Activated naive CD8-positive, alpha-beta T cell treated with anti-CD3 and anti-CD28 coated beads for 36 hours (primary cell): Measurements from ENCODE around the gene KIAA1217. TPM values are rescaled to one million over a fixed set of nuclear protein-coding genes. Genes with fewer than 3 reads are reported as not detected.

Source experiments
- DNase-seq: peaks from one replicate; pipeline ENCODE4 v3.0.0; 2021
- H3K27ac Mint-ChIP-seq: one replicate; pipeline ENCODE4 v1.8.0; 2022; ENCODE audit warnings: mild to moderate bottlenecking, moderate library complexity, mixed read lengths
- H3K27me3 Mint-ChIP-seq: one replicate; pipeline ENCODE4 v1.8.0; 2022; ENCODE audit warnings: mild to moderate bottlenecking, mixed read lengths
- H3K36me3 Mint-ChIP-seq: one replicate; pipeline ENCODE4 v1.8.0; 2021; ENCODE audit warnings: mild to moderate bottlenecking, mixed read lengths
- H3K4me1 Mint-ChIP-seq: one replicate; pipeline ENCODE4 v1.8.0; 2021; ENCODE audit warnings: mixed read lengths
- H3K4me3 Mint-ChIP-seq: one replicate; pipeline ENCODE4 v1.8.0; 2022; ENCODE audit warnings: mild to moderate bottlenecking, moderate library complexity, mixed read lengths
- H3K9me3 Mint-ChIP-seq: one replicate; pipeline ENCODE4 v1.8.0; 2022; ENCODE audit warnings: mixed read lengths
- total RNA-seq, 2 experiments: library from RNA; stranded (reverse); gene quantifications; one replicate each; pipeline ENCODE4 v1.2.3, GENCODE V29; 2021

The KIAA1217 gene
- total RNA-seq, 2 experiments from 2014 or later = 1.5 to 1.6 TPM

DNA sequence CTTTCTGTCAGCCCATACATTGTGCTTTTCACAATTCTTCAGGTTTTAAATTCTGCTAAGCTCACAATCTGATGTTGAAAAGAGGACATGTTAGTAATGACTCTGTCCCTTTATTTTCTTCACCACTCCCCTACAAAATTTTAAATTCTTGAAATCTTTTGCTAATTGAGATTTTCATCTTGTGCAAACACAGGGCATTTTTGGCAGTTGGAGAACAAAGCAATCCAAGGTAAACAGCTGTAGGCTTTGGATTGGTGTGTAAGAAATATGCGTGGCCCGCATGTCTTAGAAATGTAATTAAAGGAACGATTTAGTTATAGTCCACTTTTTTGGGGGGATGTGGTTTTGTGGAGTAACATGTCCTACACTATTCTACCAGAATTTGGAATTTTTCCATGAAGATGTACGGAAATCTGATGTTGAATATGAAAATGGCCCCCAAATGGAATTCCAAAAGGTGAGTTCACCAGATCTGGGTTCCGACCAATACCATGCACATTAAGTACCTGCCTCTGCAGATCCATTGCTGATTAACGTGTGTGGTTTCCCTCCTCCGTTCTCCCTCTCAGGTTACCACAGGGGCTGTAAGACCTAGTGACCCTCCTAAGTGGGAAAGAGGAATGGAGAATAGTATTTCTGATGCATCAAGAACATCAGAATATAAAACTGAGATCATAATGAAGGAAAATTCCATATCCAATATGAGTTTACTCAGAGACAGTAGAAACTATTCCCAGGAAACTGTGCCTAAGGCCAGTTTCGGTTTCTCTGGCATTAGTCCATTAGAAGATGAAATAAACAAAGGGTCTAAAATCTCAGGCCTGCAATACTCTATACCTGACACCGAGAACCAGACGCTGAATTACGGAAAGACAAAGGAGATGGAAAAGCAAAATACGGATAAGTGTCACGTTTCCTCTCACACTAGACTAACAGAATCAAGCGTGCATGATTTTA lies 333.7 kb downstream of the KIAA1217 start:
- H3K4me3 Mint-ChIP-seq = no peak overlapping the region
- H3K27me3 Mint-ChIP-seq = no peaks in the 10 kb centered on the region
- no peaks in the 10 kb centered on the region for H3K36me3 Mint-ChIP-seq
- no peaks in the 10 kb centered on the region for H3K4me1 Mint-ChIP-seq
- no peaks in the 10 kb centered on the region for H3K9me3 Mint-ChIP-seq
- no peak for DNase-seq
- H3K27ac Mint-ChIP-seq = no peak overlapping the region

DNA sequence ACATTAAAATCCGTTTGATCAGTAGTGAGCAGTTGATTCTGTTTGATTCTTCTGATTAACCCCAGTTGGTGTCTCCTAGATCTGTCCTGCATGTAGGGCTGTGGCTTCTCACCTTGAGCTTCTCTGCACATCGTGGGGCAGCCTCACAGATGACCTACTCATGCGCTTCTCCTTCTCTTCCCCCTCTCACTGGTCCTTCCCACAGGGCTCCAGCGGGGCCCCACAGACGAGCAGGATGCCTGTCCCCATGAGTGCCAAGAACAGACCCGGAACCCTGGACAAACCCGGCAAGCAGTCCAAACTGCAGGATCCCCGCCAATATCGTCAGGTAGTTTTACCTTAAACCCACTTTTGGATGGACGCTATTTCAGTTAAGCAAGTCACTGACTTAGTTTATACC lies 335.8 kb downstream of the KIAA1217 start:
- Mint-ChIP-seq H3K9me3 (no peaks in the 10 kb centered on the region), H3K36me3 (no peaks in the 10 kb centered on the region), H3K27me3 (no peaks in the 10 kb centered on the region), H3K27ac (no peak overlapping the region), H3K4me3 (no peak overlapping the region), H3K4me1 (no peaks in the 10 kb centered on the region)
- DNase-seq = no peak

DNA sequence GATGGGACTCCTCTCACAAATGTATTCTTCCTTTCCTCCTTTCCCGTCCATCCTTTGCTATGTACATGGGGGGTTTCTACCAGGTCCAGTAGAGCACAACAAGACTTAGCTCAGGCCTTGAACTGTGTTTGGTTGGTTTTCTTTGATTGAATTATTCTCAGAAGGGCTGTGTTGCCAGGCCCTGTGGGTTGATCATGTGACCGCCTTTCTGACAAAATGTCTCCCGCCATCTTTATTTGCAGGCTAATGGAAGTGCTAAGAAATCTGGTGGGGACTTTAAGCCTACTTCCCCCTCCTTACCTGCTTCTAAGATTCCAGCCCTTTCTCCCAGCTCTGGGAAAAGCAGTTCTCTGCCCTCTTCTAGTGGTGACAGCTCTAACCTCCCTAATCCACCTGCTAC lies 336.6 kb downstream of the KIAA1217 start:
- H3K27ac Mint-ChIP-seq = no peak overlapping the region
- no peaks in the 10 kb centered on the region for H3K27me3 Mint-ChIP-seq
- H3K9me3 Mint-ChIP-seq = no peaks in the 10 kb centered on the region
- no peaks in the 10 kb centered on the region for H3K36me3 Mint-ChIP-seq
- no peaks in the 10 kb centered on the region for H3K4me1 Mint-ChIP-seq
- H3K4me3 Mint-ChIP-seq = no peak overlapping the region
- DNase-seq = no peak

DNA sequence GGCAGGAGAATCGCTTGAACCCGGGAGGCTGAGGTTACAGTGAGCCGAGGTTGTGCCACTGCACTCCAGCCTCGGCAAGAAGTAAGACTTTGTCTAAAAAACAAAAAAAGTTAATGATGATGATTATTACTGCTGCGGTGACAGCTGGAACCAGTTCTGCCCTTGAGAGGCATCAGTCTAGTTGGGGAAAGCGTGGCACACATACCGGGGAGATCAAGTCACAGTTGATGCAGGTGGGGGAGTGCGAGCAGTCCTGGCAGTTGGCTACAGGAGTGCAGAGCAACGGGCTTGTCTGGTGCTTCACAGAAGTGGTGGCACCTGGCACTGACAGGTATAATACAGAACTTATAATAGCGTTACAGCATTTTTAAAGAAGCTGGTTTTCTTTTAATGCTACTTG lies 341.7 kb downstream of the KIAA1217 start:
- H3K4me3 Mint-ChIP-seq = no peak overlapping the region
- no peaks in the 10 kb centered on the region for H3K36me3 Mint-ChIP-seq
- H3K27ac Mint-ChIP-seq = no peak overlapping the region
- no peaks in the 10 kb centered on the region for H3K9me3 Mint-ChIP-seq
- no peaks in the 10 kb centered on the region for H3K27me3 Mint-ChIP-seq
- no peak for DNase-seq
- no peaks in the 10 kb centered on the region for H3K4me1 Mint-ChIP-seq

DNA sequence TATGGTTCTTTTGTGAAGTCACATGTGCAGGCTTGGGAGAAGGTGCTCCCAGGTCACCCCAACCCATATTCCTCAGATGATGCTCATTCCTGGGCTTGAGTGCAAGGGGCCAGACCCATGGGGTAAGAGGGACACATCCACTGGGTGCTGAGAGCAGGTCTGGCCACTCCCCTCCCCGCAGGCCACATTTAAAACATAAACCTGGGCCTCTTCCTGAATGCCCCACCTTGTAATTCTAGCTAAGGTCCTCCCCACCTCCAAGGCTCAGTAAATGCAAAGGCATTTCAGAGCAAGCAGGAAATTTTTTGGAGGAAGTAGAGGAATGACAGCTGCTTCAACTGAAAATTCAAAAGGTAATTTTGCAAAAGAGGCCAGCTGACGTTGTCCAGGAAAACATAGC lies 342.2 kb downstream of the KIAA1217 start:
- DNase-seq = no peak
- Mint-ChIP-seq H3K4me1 (no peaks in the 10 kb centered on the region), H3K27ac (no peak overlapping the region), H3K9me3 (no peaks in the 10 kb centered on the region), H3K36me3 (no peaks in the 10 kb centered on the region), H3K27me3 (no peaks in the 10 kb centered on the region), H3K4me3 (no peak overlapping the region)

DNA sequence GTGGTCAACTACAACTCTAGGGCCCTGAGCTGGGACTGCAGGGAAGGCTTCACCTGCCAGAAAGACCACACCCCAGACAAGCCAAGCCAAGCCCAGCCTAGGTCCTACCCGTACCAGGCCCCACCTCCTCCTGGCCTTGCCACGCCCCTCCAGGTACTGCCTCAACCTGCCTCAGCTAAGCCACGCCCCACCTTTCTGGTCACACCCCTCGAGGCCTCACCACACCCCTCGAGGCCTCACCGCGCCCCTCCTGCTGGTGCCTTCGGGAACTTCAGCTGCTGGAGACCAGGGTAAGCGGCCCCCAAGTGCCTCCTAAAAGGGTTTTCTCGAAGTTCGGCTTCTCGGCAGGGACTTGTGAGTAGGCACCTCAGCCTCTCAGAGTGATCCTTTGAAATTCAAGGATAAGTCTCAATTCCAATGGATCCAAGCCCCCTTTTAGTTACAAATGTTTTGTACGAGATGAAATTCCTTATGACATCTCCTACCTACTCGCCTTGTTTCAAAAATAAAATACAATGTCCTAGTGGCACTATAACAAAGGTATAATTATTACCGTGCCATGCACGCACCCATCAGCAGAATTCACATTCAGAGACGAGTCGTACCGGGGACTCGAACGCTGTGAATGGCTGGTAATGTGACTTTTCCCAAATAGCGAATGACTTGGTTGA lies 343.5 kb downstream of the KIAA1217 start:
- Mint-ChIP-seq H3K4me1 (peaks cover 3% of the 10 kb centered on the region), H3K9me3 (no peaks in the 10 kb centered on the region), H3K27me3 (no peaks in the 10 kb centered on the region), H3K4me3 (no peak overlapping the region), H3K27ac (no peak overlapping the region), H3K36me3 (no peaks in the 10 kb centered on the region)
- DNase-seq = peak; percentile 47

DNA sequence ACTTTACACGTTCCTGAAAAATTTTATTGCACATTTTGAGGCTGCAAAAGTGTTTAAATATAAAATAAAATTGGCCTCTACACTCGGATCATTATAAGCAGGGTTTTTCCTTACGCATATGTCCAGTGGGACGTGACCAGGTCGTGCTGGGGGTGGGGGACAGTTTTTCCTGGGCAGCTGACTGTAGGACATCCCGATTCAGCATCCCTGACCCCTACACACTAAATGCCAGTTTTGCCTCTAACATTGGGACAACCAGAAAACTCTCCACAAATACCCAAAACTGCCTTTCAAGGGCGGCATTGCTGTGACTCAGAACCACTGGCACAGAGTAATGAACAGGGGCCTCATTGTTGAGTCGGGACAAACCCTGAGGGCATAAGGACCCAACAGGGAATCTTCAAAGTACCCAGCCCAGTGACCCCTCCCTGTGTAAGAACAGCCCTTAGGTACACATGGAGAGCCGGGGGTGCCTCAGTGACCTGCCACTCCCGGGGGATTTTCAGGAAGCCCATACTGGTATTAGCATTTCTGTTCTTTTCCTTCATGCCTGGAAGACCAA lies 344.2 kb downstream of the KIAA1217 start:
- Mint-ChIP-seq H3K4me3 (no peak overlapping the region), H3K27me3 (no peaks in the 10 kb centered on the region), H3K9me3 (no peaks in the 10 kb centered on the region), H3K36me3 (no peaks in the 10 kb centered on the region), H3K27ac (no peak overlapping the region), H3K4me1 (peaks cover 3% of the 10 kb centered on the region)
- DNase-seq = no peak

DNA sequence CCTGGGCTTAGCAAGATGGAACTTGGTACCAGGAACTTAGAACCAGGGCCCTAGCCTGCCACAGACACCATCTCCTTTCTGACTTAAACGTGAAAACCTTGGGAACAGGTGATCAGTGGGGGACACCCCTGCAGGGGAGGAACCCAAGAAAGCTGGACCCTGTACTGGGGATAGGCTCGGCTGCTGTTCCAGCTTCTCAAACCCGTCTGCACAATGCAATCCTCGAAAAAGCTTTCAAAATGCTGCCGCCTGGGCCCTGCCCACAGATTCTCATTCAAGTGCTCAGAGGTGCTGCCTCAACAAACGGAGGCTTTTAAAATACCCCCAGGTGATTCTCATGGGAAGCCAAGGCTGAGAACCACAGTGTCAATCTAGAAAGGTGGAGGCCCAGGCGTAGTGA lies 345.1 kb downstream of the KIAA1217 start:
- Mint-ChIP-seq H3K36me3 (no peaks in the 10 kb centered on the region), H3K4me1 (peaks cover 3% of the 10 kb centered on the region), H3K4me3 (no peak overlapping the region), H3K27ac (no peak overlapping the region), H3K27me3 (no peaks in the 10 kb centered on the region), H3K9me3 (no peaks in the 10 kb centered on the region)
- no peak for DNase-seq

DNA sequence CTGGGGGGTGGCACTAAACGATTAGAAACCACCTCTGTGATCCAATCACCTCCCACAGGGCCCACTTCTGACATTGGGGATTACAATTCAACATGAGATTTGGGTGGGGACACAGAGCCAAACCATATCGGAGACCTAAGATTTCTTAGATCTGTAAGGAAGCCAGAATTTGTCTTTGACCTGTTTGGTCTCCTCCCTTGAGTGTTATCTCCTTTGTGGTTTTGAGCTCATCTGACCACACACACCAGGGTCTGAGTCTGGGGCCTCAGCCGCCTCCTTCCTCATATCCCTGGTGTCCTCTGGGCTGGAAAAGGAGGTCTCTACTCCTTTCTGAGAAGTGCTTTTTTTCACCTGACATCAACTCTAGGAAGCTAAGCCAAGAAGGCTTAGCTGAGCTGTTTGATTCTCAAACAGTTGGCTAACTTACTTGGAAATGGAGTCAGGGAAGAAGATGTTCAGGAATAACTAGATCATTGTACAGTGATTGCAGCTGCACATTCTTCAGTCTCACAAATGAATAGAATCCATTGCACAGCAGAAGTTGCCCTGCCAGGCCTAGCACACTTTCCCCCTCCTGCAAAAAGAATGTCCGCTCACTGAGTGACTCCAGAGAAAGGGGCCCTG lies 347.3 kb downstream of the KIAA1217 start:
- H3K4me1 Mint-ChIP-seq = peaks cover 3% of the 10 kb centered on the region
- no peaks in the 10 kb centered on the region for H3K27me3 Mint-ChIP-seq
- no peak overlapping the region for H3K4me3 Mint-ChIP-seq
- no peak for DNase-seq
- H3K27ac Mint-ChIP-seq = no peak overlapping the region
- peaks cover 2% of the 10 kb centered on the region for H3K9me3 Mint-ChIP-seq
- H3K36me3 Mint-ChIP-seq = no peaks in the 10 kb centered on the region

DNA sequence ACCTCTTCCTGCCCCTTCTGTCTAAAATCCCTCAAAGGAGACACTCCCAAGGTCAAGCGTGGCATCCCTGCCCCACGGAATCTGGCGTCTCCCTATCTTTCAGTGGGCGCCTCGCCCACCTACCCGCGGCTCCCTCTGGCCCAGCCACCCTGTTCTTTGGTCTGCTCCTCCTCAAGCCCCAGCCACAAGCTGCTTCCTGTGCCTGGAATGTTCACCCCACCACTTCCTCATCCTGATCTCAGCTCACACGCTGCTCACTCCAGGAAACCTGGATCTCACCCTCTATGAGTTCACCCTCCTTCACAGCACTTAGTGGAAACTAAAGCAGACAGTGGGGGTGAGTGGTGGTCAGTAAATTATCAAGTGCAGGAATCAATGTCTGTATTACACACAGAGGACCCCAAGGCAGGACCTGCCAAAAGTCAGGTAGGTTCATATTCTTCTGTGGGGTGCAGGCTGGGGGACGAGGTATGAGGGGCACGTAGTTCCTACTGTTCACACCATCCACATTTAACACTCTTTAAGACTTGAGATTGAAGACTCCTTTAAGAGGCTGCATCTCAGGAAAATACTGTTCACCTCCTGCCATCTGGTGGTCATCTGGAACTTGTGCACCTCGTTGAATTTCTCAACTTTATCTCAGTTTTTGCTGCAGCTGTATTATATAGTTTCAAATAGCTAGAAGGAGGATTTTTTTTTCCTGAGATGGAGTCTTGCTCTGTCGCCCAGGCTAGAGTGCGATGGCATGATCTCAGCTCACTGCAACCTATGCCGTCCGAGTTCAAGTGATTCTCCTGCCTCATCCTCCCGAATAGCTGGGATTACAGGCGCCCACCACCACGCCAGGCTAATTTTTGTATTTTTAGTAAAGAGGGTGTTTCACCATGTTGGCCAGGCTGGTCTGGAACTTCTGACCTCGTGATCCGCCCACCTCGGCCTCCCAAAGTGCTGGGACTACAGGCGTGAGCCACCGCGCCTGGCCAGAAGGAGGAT lies 348.1 kb downstream of the KIAA1217 start:
- peak; percentile 16 for DNase-seq
- Mint-ChIP-seq H3K36me3 (no peaks in the 10 kb centered on the region), H3K4me1 (peaks cover 3% of the 10 kb centered on the region), H3K27me3 (no peaks in the 10 kb centered on the region), H3K9me3 (peaks cover 2% of the 10 kb centered on the region), H3K4me3 (no peak overlapping the region), H3K27ac (no peak overlapping the region)

DNA sequence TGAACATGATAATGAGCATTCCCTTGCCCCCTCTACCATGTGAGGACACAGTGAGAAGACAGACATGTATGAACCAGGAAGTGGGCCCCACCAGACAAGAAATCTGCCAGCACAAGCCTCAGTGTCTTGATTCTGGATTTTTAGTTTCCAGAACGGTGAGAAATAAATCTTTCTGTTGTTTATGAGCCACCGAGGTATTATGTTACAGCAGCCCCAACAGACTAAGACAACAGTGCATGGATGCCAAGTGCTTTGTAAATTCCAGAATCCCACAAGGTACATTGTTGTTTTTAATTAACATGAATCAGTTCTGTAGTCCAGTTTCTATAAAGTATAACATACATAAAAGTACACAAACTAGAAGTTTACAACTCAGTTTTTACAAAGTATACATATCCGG lies 352.5 kb downstream of the KIAA1217 start:
- H3K9me3 Mint-ChIP-seq = peaks cover 2% of the 10 kb centered on the region
- no peak overlapping the region for H3K27ac Mint-ChIP-seq
- H3K4me3 Mint-ChIP-seq = no peak overlapping the region
- no peak for DNase-seq
- H3K4me1 Mint-ChIP-seq = peaks cover 3% of the 10 kb centered on the region
- no peaks in the 10 kb centered on the region for H3K27me3 Mint-ChIP-seq
- no peaks in the 10 kb centered on the region for H3K36me3 Mint-ChIP-seq

DNA sequence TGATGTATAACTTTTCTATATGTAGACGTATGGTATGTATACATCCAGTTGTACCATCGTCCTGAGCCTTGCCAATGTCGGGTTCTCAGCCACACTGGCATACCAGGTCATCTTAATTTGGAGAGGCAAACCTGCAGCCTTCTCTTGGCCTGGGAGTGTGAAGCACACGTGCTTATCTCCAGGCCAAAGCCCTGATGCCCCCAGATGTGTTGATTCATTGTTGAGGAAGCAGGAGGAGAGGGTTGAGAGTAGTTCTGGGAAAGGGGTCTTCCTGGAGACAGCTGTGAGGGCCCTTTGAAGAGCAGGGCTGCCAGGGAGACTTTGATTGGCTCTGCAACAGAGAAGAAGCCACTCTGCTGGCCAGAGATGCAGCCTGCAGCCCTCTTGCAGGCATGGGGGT lies 359.1 kb downstream of the KIAA1217 start:
- H3K4me1 Mint-ChIP-seq = no peaks in the 10 kb centered on the region
- H3K4me3 Mint-ChIP-seq = no peak overlapping the region
- H3K9me3 Mint-ChIP-seq = no peaks in the 10 kb centered on the region
- H3K36me3 Mint-ChIP-seq = no peaks in the 10 kb centered on the region
- peaks cover 7% of the 10 kb centered on the region for H3K27me3 Mint-ChIP-seq
- H3K27ac Mint-ChIP-seq = no peak overlapping the region
- DNase-seq = no peak

DNA sequence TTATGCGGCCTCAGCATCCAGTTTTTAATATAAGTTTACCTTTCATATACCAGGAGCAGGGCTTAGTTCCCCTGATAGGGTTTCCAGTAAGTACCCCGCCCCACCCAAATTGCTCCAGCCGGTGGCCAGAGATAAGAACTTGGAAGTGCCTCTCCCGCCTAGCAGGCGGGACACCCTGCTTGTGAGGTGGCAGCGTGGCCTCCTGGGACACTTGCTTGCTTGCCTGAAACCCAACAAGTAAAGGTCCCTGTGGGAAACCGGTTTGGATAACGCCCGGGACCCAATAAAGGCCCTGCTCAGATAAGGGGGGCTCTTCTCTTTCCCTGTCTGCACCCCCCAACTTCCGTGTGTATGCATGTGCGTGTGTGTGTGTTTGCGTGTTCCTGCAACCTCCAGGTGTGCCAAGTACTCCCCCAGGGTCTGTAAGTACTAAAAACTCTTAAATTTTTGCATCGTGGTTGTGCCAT lies 360.4 kb downstream of the KIAA1217 start:
- Mint-ChIP-seq H3K4me3 (no peak overlapping the region), H3K27ac (no peak overlapping the region), H3K4me1 (no peaks in the 10 kb centered on the region), H3K36me3 (no peaks in the 10 kb centered on the region), H3K27me3 (peaks cover 7% of the 10 kb centered on the region), H3K9me3 (no peaks in the 10 kb centered on the region)
- no peak for DNase-seq
